ACHN (cell line): ENCODE measurements around the gene CBFA2T2.
"Not testable (repeated sequence)": the region's sequence is repeated elsewhere in the genome, so short reads cannot be mapped to it uniquely, and the experiment has no call there.

ENCODE experiments used
- DNase-seq: peaks from one replicate; pipeline ENCODE4 v3.0.0-alpha.2; 2015
- in situ Hi-C: cut with HindIII; loops from 2 replicates; pipeline ENCODE4 v1.10.0; 2017; ENCODE audit warnings: low sequenced_read_pairs, low pct_ligation_motif_present, low pct_unique_long_range_greater_than_20kb

The CBFA2T2 gene

DNA sequence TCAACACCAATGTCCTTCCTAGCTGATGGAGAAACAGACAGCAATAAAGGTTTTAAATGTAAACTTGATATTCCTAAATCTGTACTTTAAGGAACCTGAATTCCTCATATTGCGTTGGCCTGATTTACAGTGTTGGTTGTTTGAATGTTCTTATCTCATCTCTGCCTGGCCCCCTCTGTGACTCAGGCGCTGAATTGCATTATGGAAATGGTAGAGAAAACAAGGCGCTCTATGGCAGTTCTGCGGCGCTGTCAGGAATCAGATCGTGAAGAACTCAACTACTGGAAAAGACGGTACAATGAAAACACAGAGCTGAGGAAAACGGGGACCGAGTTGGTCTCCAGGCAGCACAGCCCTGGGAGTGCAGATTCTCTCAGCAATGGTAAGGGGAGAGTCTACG, 139.6 kb downstream of the CBFA2T2 start:
- no peak for DNase-seq
- in situ Hi-C loops: no loop called here

DNA sequence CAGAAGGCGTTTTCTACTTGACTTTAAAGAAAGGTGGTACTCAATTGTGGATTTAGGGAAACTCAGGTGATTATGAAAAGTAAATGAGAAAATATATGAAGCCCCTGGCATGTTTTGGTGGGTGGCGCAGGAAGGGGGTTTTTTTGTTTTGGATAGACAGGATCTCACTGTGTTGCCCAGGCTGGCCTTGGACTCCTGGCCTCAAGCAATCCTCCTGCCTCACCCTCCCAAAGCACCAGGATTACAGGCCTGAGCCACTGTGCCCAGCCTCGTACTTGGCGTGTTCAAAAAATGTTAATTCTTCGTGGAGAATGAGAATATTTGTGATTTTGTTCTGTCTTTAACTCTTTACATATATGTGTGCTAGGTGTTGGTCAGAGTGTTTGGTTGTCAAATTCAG, 140.1 kb downstream of the CBFA2T2 start:
- in situ Hi-C loops: no loop called here
- DNase-seq: no peak

DNA sequence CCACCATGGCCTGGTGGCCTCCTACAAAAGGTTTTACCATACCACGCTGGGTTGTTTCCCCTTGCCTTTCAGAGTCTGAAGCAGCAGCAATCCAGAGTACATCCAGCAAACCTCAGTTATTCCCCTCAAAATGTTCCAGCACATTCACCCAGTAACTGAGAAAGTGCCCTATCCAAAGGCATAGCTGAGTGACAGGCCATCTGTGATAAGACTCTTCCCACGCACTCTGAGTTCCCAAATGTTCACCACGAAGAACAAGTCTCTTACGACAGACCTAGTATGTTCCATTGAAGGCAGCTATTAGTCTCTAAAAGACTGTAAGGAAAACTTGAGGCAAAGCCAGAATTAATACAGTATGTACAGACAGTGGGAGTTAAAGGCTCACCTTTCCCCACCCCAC, 140.6 kb downstream of the CBFA2T2 start:
- no peak for DNase-seq

DNA sequence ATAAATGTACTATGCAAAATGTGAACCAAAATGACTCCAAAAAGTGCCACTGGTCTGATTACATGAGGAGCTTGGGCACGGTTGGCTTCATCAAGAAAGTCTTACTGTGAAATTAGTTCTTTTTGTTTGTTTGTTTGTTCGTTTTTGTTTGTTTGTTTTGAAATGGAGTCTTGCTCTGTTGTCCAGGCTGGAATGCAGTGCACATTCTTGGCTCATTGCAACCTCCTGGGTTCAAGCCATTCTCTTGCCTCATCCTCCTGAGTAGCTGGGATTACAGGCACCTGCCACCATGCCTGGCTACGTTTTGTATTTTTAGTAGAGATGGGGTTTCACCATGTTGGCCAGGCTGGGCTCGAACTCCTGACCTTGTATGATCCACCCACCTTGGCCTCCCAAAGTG, 142.0 kb downstream of the CBFA2T2 start:
- DNase-seq, in situ Hi-C loops: not testable (repeated sequence)

More for the DNA sequence above, 140.6 kb downstream of the CBFA2T2 start:
- in situ Hi-C loops: no loop called here

DNA sequence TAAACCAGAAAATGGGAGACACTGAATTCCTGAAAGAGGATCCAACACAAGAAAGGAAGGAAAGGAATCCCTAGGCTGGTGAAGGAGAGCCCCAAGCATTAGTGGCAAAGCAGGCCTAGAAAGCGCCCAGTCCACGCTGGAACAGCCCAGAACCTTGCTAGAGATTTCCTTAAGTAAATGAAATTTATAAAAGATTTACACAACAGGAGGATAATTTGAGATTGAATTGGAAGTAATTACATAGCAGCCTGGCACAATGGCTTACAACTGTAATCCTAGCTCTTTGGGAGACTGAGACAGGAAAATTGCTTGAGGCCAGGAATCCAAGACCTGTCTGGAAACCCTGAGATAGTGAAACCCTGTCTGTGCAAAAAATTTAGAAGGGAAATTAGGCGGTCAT, 145.4 kb downstream of the CBFA2T2 start:
- DNase-seq: no peak
- in situ Hi-C loops: no loop called here

DNA sequence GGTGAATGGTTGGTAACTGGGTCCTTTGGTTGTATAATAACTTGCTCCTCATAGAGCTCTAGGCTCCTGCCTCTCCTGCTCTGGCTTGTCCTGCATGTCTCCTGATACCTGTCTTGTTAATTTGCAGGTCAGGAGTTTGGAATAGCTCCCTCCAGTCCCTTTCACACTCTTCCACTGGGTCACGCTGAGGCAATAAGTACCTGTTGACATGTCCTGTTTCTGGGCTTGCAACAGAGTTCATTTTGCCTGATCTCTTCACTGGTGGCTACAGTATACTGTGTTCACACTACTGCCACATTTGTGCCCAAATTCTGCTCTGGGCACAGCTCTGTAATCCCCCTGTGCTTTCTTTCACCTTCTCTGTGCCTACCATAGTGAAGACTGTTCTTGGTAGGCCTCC, 146.9 kb downstream of the CBFA2T2 start:
- DNase-seq: no peak
- in situ Hi-C loops: no loop called here

DNA sequence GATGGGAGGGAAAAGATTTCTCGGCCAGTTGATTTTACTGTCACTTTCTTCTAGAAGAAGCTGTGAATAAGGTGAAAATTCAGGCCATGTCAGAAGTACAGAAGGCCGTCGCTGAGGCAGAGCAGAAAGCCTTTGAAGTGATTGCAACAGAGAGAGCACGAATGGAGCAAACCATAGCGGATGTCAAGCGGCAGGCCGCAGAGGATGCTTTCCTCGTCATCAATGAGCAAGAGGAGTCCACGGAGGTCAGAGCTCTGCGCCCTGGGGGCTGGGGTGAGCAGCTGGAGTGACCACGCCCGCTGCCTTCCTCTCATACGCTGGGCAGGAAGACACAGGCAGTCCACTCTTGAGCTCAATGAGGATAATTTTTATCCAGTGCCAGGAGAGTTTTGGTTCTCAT, 150.4 kb downstream of the CBFA2T2 start:
- in situ Hi-C loops: no loop called here

DNA sequence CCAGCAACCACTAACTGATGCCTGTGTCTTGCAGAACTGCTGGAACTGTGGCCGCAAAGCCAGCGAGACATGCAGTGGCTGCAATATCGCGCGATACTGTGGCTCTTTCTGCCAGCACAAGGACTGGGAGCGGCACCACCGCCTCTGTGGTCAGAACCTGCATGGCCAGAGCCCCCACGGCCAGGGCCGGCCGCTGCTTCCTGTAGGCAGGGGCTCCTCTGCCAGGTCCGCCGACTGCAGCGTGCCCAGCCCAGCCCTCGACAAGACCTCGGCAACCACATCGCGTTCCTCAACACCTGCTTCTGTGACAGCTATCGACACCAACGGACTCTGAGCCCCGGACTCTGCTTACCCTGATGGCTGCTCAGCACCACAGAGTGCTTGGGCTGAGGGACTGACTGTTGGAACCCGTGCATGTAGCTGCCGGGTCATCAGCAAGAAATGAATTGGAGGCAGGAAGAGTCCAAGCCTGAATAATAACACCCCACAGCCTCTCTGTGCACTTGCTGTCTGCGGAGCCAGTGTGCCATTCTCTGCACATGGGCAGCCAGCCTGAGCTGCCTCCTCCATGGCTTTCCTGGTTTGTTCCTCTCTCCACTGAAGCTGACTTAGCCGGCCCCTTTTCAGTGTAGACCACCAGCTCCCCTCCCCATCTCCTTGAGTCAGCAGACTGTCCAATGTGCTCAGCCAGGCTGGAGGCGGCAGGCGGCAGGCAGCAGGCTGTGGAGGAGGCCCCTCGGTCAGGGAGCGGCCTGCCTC, 154.6 kb downstream of the CBFA2T2 start:
- no peak for DNase-seq
- in situ Hi-C loops: no loop called here

More for the DNA sequence above, 150.4 kb downstream of the CBFA2T2 start:
- no peak for DNase-seq

DNA sequence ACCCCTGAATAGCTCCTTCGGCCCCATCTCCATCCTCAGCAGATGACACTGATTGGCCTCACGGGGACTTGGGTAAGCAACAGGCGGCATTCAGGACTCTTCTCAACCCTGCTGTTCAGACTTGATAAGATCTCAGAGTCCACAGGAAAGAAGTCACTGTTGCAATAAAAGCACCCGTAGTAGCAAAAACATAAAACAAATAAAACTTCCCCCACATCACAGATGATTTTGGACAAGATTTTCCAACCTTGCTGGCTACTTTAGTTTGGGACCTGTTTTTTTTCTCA, 155.1 kb downstream of the CBFA2T2 start:
- in situ Hi-C loops: no loop called here
- DNase-seq: no peak

DNA sequence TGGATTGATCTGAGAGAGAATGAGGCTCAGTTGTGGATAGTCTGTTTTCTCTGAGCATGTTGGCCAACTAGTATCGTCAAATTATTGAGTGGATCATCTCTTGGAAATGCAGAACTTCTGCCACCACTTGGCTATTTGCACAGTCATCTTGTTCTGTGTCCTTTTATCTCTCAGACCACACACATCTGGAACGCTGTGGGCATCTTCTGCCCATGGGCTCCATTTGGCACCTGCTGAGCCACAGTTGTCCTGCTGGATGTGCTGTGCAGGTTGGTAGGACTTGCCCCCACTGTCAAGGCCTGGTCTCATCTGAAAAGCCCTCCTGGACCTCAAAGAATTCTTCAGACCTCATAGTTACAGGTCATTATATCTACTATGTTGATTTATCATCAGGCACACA, 155.5 kb downstream of the CBFA2T2 start:
- in situ Hi-C loops: no loop called here

DNA sequence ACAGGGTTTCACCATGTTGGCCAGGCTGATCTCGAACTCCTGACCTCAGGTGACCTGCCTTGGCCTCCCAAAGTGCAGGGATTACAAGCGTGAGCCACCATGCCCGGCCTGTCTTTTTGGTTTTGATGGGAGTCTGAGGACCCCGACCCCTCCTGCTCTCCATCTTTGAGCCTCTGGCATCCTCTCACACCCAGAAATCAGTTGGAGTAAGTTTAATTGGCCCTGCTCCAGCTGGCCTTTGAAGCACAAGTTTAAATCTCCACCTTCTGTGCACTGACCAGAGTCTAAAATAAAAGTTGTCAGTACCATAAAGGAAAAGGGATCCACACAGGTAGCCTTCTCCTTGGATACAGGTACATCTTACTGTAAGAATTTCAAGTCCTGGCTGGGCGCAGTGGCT, 156.3 kb downstream of the CBFA2T2 start:
- no peak for DNase-seq
- in situ Hi-C loops: no loop called here

More for the DNA sequence above, 155.5 kb downstream of the CBFA2T2 start:
- DNase-seq: no peak

DNA sequence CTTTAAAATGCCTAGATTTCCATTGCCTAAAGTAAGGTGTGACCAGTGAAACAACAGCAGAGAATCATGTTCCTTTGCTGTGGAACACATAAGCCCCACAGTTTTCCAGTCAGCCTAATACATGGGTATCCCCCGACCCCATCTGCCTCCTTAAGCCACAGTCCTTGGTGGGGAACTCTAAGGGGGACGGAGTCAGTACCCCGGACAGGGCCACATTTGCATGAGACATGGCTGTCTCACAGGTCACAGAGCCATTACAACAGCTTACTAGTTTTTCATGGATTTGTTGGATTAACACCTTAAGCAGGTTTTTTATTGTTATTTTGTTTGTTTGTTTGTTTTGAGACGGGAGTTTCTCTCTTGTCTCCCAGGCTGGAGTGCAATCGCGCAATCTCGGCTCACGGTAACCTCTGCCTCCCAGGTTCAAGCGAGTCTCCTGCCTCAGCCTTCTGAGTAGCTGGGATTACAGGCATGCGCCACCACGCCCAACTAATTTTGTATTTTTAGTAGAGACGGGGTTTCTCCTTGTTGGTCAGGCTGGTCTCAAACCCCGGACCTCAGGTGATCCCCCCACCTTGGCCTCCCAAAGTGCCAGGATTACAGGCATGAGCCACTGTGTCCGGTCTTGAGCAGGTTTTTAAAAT, 157.2 kb downstream of the CBFA2T2 start:
- in situ Hi-C loops: not testable (repeated sequence)

DNA sequence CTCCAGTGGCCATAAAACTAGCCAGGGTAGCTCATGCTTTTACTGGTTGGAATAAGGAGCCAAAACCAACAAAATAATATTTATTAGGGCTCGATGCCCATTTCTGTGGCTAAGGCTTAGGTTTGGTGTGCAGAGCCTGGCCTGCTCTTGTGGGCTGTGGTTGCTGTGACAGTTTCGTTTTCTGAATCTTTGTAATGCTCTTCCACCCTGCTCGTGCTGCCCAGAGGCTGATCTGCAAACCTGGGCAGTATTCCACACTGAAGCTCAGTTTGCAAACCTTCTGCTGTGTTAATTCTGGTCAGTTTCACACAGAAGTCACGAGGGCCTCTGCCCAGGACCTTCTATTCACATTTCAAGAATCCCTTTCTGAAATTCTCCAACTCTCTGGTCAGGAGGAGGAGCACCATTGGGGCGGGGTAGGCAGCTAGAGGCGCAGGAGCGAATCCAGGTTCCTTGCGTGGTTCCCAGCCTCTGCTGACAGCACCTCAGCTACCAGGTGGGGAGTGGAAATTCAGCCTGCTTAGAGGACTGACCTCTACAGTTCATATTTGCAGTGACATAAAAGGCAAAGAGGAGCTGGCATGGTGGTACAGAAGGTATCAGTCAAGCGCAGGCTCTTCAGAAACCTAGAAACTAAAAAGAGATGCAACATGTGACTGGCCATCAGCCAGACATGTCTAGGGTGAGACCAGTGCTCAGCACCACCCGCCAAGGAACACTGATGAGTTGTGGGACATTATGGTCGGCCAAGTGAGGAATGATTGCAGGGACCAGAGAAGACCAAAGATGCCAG, 157.9 kb downstream of the CBFA2T2 start:
- in situ Hi-C loops: no loop called here
- no peak for DNase-seq

More for the DNA sequence above, 157.2 kb downstream of the CBFA2T2 start:
- DNase-seq: not testable (repeated sequence)

DNA sequence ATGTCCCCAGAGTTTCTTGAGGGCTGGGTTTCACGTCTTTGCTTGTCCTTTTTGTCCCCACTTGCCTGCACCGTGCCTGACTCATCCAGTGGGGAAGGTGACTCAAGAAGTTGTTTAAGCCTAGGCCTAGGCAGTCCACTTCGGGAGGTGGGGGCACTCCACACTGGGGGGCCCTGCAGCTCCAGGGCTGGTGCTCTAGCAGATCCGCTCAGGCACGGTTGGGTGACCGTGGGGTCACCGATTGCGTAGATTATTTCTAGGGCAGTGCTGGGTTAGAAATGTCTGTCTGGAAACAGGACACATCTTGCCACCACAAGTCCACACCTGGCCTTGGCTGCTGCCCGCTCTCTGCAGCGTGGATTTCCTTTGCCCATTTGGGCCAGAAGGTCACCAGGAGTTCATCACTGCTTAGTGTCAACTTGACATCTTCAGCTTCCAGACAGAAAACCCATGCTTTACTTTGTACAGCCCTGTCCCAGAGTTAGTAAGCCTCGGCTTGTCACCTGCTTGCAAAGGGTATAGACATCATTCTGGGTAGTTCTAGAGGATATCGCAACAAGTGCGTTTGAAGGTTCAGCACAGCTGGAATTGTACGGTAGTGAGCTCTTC, 158.6 kb downstream of the CBFA2T2 start:
- in situ Hi-C loops: no loop called here
- no peak for DNase-seq

DNA sequence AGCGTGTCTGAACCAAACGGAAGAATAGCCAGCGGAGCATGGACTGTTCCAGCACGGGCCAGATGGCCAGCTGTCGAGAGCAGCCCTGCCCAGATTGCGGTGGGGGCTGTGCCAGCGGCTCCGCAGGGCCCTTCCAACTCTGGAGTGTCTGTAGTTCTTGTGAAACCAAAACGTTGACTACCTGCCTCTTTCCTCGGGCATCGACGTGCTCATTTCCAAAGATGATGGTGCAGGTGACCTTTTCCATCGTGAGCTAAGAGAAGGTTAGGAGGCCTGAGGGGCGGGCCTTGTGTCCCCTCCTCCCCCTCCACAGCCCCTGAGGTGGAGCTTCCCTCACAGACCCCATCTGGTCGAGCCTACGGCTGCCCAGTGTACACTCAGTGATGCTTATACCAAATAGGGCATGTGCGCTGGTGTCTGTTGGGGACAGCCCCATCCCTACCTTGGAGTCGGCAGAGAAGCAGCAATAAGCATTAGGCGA, 159.3 kb downstream of the CBFA2T2 start:
- in situ Hi-C loops: no loop called here
- no peak for DNase-seq

DNA sequence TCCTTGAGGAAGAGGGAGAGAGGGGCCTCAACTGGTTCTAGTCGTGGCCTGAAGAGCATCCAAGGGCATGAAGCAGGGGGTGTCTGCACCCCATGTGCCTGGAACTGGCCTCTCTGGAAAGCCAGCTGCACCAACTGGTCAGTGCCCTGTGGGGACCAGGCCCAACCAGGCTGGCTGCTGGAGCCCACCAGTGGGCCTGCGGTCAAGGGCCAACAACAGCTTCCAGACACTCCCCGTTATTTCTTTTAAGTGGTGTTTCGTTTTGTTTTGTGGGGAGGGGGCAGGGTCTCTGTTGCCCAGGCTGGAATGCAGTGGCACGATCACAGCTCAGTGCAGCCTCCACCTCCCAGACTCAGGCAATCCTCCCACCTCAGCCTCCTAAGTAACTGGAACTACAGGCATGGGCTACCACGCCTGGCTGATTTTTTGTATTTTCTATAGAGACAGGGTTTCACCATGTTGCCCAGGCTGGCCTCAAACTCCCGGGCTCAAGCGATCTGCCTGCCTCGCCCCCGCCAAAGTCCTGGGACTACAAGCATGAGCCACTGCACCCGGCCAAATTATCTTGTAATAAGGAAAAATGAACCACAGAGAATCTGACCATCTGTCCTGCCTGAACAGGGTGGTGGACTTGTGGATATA, 160.3 kb downstream of the CBFA2T2 start:
- in situ Hi-C loops: no loop called here
- DNase-seq: no peak

DNA sequence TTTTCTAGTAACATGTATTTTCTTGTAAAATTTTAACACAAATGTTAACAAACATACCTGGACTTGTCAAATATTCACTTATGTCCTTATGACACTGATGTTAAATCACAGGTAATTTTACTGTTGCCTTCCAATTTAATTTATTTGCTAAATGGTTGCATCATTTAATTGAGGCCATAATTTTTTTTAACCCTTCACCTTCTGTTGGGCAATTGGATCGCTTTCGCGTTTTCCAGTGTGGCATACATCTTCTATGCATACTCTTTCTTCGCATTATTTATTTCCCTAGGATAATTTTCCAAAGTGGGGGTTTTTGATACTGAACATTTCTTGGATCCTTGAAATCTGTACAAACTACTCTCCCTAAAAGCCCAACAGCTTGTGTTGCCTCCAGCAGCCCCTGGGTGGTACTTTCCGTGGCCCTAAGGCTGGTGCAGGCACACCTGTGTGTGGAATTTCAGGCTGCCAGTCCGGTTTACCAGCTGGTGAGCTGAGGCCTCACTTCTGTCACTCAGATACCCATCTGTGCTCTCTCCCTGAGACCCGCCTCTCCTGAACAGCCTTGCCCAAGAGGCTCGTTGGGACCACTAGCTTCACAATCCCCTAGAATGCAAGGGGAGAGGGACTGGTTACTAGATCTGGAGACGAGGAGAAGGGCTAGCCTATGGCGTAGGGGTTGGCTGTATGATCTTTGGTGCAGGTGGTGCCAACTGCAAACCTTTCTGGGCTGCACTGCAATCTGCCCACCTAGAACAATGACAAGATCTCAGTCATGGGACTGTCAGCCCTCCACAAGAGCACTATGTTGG, 161.1 kb downstream of the CBFA2T2 start:
- in situ Hi-C loops: no loop called here
- DNase-seq: no peak

DNA sequence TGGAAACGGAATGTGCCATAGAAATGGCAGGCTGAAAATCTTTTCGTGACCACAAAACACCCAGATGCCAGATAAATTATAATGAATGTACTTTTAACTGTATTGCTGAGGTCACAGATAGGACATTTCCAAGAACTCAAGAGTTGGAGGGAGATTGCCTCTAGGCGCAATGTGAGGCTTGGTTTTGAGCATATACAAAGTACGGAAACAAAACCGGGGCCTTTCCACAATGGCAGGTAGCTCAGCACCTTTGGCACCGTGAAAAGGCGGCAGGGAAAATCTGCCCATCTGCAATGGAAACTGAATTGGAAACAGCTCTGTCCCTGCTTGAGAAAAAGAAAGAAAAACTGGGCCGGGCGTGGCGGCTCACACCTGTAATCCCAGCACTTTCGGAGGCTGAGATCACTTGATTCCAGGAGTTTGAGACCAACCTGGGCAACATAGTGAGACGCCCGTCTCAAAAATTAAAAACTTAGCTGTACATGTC, 161.7 kb downstream of the CBFA2T2 start:
- no peak for DNase-seq
- in situ Hi-C loops: no loop called here
